HepG2 (cell line): Measurements from ENCODE around the gene SLC23A3. TPM values are rescaled to one million over a fixed set of nuclear protein-coding genes. Genes with fewer than 3 reads are reported as not detected.

ENCODE experiments used
- CCAR2 ChIP-seq: fragments of 200-400 bp; formaldehyde crosslinking; optimal IDR thresholded peaks from 2 replicates; pipeline ENCODE3; 2018; ENCODE audit warnings: low read depth, mild to moderate bottlenecking, low read length, moderate library complexity
- HMG20B ChIP-seq: conservative IDR thresholded peaks from 2 replicates; pipeline ENCODE4 v1.6.1; 2016; ENCODE audit warnings: missing genetic modification reagents, missing compliant biosample characterization
- ISL2 ChIP-seq: sonication (generic); formaldehyde crosslinking; IDR thresholded peaks from 2 replicates; pipeline ENCODE4 v1.5.0; 2020; ENCODE audit warnings: missing genetic modification reagents
- NFAT5 ChIP-seq: sonication (generic); formaldehyde crosslinking; IDR thresholded peaks from 2 replicates; pipeline ENCODE4 v1.4.0; 2020; ENCODE audit warnings: missing genetic modification reagents
- PCBP1 ChIP-seq: fragments of 200-400 bp; formaldehyde crosslinking; IDR thresholded peaks from 2 replicates; pipeline ENCODE4 v1.6.1; 2017; ENCODE audit warnings: mild to moderate bottlenecking, low read depth, low read length, borderline replicate concordance
- PHF8 ChIP-seq: sonication (generic); formaldehyde crosslinking; IDR thresholded peaks from 2 replicates; pipeline ENCODE4 v1.5.0; 2020; ENCODE audit warnings: missing genetic modification reagents
- ZNF232 ChIP-seq: sonication (generic); formaldehyde crosslinking; IDR thresholded peaks from 2 replicates; pipeline ENCODE4 v1.4.0; 2020; ENCODE audit warnings: missing genetic modification reagents, borderline replicate concordance
- ZNF530 ChIP-seq: sonication (generic); formaldehyde crosslinking; IDR thresholded peaks from 2 replicates; pipeline ENCODE4 v1.5.0; 2020; ENCODE audit warnings: low read depth, mild to moderate bottlenecking, missing genetic modification reagents
- ZNF609 ChIP-seq: sonication (generic); formaldehyde crosslinking; IDR thresholded peaks from 2 replicates; pipeline ENCODE4 v1.4.0; 2020; ENCODE audit warnings: mild to moderate bottlenecking, missing genetic modification reagents, borderline replicate concordance
- ZNF619 ChIP-seq: sonication (generic); formaldehyde crosslinking; IDR thresholded peaks from 2 replicates; pipeline ENCODE4 v1.4.0; 2020; ENCODE audit warnings: mild to moderate bottlenecking, missing genetic modification reagents
- ZNF646 ChIP-seq: sonication (generic); formaldehyde crosslinking; IDR thresholded peaks from 2 replicates; pipeline ENCODE4 v1.9.0; 2021; ENCODE audit warnings: mild to moderate bottlenecking, missing genetic modification reagents
- polyA plus RNA-seq, 8 experiments: library from polyadenylated mRNA; depleted of rRNA in 3 of 8; stranded (reverse) in 7 of 8; unstranded in 1 of 8; fragments of >200 nt; fragmentation: Illumina TruSeq in 4 of 8; extraction: Trizol in 4 of 8; gene quantifications; 2 replicates each; pipeline versions ENCODE4 v1.2.1 to v1.2.3, GENCODE V29; 2011 to 2016; ENCODE audit warnings: low read depth in 4 of 8, missing spikeins in 1 of 8, mixed read lengths in 1 of 8; ENCODE audit not compliant: insufficient read depth in 1 of 8
- total RNA-seq, 5 experiments: library from RNA; depleted of rRNA; stranded (reverse); fragments of >200 nt; fragmentation: Illumina TruSeq; extraction: Trizol; gene quantifications; 2 replicates each; pipeline ENCODE4 v1.2.3, GENCODE V29; 2016; ENCODE audit warnings: low read depth in 1 of 5

Gene SLC23A3
- total and polyA plus RNA-seq, 2 of the 13 experiments (the other 11 are each of a cell fraction or from before 2014, with no cell fraction given): 0.38 to 0.78 TPM

GRCh38 chr2:219177552-219178376 is 7.9 kb upstream of the SLC23A3 start, which contains the start of gene RETREG2 (continued):
- peak; percentile 81 for TF ChIP-seq ZNF609 (CRISPR knock-in tag)
- TF ChIP-seq ZNF646 (CRISPR knock-in tag): no peak
- TF ChIP-seq ZNF530 (CRISPR knock-in tag): no peak
- TF ChIP-seq NFAT5 (CRISPR knock-in tag): peak; percentile 65; the same call in 1 of the 2 replicates
- TF ChIP-seq HMG20B (CRISPR knock-in tag): peak; percentile 51; the same call in 1 of the 2 replicates
- 0 out of 2 replicates have a peak, but pooled peaks have one; percentile 59 for TF ChIP-seq PCBP1
- TF ChIP-seq CCAR2: no peak
- TF ChIP-seq ZNF232 (CRISPR knock-in tag): no peak
- peak; percentile 80 for TF ChIP-seq PHF8 (CRISPR knock-in tag)
- no peak for TF ChIP-seq ISL2 (CRISPR knock-in tag)
- peak; percentile 73; the same call in 1 of the 2 replicates for TF ChIP-seq ZNF619 (CRISPR knock-in tag)
